ENCODE measurements around the gene COMMD1.
"Not testable (repeated sequence)": the region's sequence is repeated elsewhere in the genome, so short reads cannot be mapped to it uniquely, and the experiment has no call there.

COMMD1 gene

DNA sequence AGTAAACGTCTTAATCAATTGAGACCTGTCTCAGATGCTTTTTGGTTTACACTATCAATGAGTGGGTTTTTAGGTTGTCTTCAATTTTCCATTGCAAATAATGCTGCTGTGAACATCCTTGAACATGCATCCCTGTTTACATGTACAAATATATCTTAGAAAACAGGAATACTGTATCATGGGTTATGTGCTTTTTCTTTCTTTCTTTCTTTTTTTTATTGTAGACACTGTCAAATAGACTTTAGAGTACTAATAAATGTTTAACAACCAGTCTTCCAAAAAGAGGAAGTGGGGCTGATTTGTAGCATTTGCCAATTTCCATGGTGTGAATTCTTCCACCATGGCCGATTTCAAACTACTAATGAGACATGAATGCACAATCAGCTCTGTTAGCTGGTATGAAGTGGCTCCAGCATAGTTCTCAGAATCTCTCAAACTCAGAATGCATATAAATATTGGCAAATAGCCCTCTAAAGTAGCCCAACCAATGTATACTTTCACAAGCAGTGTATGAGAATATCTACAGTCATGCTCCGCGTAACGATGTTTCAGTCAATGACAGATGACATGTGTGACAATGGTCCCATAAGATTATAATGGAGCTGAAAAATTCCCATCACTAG, 240.1 kb downstream of the COMMD1 start:
- DNase-seq: no peak

DNA sequence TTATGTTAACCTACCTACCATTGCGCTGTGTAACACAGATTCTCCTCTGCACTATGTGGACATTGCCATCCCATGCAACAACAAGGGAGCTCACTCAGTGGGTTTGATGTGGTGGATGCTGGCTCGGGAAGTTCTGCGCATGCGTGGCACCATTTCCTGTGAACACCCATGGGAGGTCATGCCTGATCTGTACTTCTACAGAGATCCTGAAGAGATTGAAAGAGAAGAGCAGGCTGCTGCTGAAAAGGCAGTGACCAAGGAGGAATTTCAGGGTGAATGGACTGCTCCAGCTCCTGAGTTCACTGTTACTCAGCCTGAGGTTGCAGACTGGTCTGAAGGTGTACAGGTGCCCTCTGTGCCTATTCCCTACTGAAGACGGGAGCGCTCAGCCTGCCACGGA, 241.3 kb downstream of the COMMD1 start:
- not testable (repeated sequence) for DNase-seq

DNA sequence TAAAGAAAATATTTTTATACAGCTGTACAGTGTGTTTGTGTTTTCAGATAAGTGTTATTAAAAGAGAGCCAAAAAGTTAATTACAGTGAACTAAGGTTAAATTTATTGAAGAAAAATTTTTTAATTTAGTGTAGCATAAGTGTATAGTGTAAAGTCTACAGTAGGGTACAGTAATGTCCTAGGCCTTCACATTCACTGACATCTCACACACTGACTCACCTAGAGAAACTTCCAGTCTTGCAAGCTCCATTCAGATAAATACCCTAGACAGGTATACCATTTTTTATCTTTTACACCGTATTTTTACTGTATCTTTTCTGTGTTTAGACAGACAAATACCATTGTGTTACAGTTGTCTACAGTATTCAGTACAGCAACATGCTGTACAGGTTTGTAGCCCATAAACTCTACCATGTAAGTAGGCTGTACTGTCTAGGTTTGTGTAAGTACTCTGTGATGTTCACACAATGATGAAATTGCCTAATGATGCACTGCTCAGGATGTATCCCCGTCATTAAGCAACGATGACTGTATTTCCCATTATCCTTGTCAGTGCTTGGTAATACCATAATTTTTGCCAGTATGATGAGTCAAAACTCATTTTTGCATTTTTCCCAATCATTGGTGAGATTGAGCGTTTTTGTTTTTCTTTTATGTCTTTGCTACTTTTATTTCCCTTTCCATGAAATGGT, 242.3 kb downstream of the COMMD1 start:
- no peak for DNase-seq

DNA sequence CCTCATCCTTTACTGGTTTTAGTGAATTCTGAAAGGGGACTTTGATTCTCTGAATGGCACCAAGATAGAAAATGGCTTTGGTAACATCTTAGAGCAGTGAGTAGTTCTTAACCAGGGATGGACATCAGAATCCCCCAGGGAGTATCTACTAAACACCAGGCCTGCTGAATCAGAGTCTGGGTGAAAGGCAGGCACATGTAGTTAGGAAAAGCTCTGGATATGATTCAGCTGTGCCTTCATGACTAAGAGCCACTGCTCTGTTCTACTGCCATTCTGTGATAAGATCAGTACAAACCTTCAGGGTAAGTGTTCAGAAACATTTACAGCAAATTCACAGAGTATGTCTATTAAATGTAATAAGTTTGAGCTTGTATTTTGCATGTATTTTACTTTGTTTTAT, 244.2 kb downstream of the COMMD1 start:
- no peak for DNase-seq

- no peak for DNase-seq
Measured at GRCh38 chr2:62150597-62151305, 245.3 kb downstream of the COMMD1 start.

DNA sequence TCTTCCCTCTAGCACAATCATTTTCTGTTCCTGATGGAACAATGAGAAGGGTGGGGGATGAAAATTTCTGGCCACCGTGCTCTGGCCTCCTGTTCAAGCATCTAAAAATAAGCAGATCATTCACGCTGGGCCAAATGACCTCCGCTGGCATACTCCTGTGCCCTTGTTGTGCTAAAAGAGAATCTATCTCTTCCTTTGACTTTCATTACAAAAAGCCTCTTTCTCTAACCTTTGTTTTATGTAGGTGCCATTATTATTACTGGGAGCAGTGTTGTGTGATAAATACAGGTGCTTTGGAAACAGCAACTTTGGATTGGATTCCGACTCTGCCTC, 245.8 kb downstream of the COMMD1 start:
- no peak for DNase-seq

DNA sequence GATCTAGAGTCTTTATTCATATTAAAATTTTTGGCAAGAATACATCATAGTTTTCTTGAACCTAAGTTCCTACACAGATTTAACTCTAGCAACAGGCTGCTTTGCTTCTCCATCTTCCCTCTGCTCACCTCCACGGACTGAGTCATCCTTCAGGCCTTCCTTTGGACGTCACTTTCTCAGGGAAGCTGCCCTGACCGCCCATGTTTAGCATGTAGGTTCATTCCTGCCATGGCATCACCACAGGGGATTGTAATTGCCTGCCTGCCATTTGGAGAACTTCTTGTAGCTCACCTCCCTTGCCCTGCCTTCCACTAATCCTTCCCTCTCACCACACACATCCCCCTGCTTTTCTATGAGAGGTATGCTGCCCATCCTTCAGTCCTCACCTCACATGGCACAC, 246.5 kb downstream of the COMMD1 start:
- no peak for DNase-seq

DNA sequence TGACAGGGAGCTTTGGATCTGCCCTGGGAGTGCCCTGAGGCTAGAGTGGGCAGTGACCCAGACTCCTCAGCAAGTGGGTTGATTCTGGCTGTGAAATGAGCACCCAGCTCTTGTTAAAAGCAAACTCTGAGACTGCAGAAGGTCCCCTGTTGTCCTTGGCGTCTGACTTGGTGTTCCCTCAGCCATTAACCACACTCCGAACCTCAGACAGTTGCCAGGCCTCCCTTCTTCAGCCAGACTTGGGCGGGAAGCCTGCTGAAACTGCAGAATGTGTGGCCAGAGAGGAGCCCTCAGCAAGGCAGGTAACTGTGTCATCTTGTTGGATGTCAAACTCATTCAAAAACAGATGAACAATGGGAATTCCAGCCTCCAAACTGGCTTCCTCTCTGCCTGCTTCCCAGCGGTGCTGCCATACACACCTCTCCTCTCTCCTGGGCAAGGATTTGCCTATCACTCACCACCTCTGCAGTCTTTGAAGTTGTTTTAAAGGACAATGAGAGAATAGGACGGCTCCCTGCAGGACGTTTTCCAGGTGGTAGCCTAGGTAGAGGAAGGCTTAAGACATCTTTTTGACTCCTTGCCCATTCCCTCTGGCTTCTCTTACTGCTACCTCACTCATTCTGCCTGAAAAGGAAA, 251.5 kb downstream of the COMMD1 start:
- no peak for DNase-seq

DNA sequence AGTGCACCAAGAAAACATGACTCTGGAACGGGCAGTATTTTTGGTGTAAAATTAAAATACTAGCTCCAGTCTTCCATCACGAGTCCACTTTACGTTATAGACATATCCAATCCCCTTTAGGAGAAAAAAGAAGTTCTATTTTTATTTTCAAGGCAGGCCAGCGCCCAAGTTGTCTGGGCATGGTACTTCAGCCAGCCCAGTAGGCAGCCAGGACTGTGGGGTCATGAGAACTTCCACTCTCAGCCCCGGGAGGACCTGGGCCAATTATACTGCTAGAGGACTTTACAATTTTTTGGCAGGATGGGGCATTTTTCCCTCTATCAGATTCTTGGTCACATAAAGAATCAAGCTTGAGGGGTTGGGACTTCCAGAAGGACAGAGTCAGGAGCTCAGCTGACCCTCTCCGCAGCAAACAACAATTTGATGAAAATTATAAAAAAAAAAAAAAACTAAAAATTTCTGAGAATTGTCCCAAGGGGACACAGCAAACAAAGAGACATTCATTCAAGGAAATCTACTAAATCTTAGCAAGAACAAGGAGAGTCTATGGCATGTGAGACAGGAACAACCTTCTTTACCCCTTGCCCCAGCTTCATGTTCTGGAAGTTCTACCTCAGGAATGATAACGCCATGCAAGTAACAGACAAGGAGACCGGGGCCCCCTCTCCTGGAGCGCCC, 253.1 kb downstream of the COMMD1 start:
- no peak for DNase-seq

- DNase-seq: not testable (repeated sequence)
Measured at GRCh38 chr2:62160691-62161090, 255.2 kb downstream of the COMMD1 start.

- DNase-seq: no peak
Measured at GRCh38 chr2:62163106-62163831, 257.8 kb downstream of the COMMD1 start.

GRCh38 chr2:62163834-62164233, 258.4 kb downstream of the COMMD1 start:
- DNase-seq: no peak

DNA sequence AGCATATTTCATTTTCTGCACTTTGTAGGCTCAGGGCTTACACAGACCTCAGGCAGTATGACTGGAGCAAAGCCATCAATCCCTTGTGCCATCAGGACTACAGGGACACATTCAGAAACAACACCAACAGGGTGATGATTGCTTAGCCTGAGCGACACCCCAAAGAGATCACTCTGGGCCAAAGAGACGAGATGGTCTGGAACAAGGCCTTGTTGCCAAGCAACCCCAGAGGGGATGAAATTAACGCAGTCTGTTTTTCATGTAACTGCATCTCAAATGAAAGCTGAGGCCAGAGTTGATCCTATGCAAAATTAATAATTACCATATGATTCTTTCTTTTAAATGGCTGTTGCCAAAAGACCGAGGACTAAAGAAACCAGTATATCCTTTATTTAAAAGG, 270.3 kb downstream of the COMMD1 start:
- DNase-seq: no peak

DNA sequence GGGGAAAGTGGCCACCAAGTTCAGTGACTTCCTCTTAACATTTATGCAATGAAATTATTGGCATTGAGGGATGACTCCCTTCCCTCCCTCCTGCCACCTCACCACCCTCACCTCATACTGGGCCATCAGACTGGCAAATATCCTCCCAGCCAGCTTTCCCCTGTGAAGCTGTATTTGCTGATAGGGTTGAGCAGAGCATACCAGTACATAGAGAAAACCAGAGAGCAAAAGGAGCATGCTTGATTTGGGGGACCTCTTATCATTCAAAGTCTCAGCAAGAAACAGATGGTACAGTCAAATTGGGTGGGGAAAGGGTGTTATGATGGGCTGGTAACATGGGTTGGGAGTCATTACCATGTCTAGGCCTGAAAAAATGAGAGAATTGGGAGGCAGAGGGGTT, 271.3 kb downstream of the COMMD1 start:
- DNase-seq: no peak

GRCh38 chr2:62177392-62178049, 272.0 kb downstream of the COMMD1 start:
- no peak for DNase-seq

GRCh38 chr2:62178741-62179271, 273.3 kb downstream of the COMMD1 start:
- DNase-seq: no peak

- no peak for DNase-seq
Measured at GRCh38 chr2:62180975-62181374, 275.5 kb downstream of the COMMD1 start.

DNA sequence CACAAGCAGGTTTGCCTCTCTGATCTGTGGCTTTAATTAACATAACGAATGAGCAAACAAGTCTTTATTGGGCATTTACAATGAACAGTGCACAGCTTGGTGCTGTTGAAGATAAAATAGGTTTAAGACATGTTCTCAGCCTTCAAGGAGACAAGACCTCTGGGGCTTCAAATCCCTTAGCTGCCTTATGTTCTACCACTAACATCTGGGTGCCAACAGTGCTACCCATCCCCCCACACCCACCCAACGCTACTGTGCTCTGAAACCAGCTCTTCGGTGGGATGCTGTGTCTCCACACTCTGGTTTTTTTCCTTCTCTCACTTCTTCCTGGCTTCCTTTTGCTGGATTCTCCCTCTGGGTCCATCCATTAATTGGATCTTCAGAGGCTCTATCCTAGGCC, 276.4 kb downstream of the COMMD1 start:
- DNase-seq: no peak

DNA sequence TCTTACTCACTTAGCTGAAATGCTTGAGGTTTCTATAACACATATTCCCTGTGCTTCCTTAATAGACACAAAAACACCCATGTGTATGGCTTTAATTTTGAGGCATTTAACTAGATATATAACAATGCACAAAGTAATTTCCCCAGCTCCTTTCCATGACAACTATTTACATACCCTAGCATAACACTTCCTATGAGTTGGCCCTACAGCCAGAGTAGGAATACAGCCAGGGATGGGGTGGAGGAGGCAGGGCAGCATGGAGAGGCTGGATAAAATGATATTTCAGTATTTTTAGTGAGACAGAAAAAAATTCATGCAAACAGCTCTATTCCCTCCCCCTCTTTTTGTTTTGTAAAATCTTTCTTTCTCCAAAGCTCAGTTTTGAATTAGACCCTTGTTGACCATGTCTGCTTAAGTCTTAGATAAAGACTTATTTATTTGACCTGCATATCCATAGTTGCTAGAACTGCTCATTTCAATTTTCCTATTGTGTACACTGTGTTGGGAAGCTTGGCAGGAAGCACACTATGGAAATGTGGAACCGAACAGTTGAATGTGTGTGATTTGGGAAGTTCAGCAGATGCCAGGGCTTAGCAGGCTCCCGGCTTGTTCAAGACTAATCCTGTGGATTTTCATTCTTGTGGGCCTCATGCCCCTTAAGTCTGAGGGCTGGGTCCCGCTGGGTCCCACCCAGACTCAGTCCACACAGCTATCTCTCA, 279.2 kb downstream of the COMMD1 start:
- no peak for DNase-seq
